ENCODE data around the gene TUFT1. TPM values are rescaled to one million over a fixed set of nuclear protein-coding genes. Genes with fewer than 3 reads are reported as not detected.
"Not testable (repeated sequence)": the region's sequence is repeated elsewhere in the genome, so short reads cannot be mapped to it uniquely, and the experiment has no call there.

TUFT1 gene
- total RNA-seq, 2 donors from 2014 or later: 15.2 to 29.0 TPM

DNA sequence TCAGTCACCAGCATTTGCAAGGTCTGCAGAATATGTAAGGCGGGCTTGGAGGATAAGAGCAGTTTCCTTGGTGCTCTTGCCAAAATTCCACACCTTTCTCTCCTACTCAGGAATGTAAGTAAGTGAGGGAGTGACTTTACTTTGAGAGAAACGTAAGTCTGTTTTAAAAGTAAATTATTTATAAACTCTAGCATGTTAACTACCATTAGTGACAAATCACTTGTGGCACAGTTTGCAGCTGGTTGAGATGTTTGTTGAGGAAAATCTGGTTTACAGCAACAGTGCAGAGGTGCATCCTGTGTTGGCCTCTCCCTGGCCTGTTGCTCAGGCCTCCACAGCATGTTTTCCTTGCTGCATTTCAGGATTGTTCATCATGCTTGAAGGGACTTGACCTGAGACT lies 20.4 kb upstream of the TUFT1 start:
- no peaks in the 10 kb centered on the region for H3K9me3 ChIP-seq
- H3K36me3 ChIP-seq: no peaks in the 10 kb centered on the region
- no peak for DNase-seq (ENCODE audit: low spot score)
- H3K4me3 ChIP-seq: no peak overlapping the region
- 78% methylated on average over 2 of the region's 2 CpGs for WGBS
- no peaks in the 10 kb centered on the region for H3K4me1 ChIP-seq (replicated peaks)
- no peak overlapping the region for H3K27ac ChIP-seq
- intact Hi-C loops (cut with DNase I): no loop called here
- TF ChIP-seq POLR2A (IDR thresholded peaks at IDR 0.05) (no peak), POLR2AphosphoS5 (IDR thresholded peaks at IDR 0.05) (no peak)
- TF ChIP-seq, protein P1, sequence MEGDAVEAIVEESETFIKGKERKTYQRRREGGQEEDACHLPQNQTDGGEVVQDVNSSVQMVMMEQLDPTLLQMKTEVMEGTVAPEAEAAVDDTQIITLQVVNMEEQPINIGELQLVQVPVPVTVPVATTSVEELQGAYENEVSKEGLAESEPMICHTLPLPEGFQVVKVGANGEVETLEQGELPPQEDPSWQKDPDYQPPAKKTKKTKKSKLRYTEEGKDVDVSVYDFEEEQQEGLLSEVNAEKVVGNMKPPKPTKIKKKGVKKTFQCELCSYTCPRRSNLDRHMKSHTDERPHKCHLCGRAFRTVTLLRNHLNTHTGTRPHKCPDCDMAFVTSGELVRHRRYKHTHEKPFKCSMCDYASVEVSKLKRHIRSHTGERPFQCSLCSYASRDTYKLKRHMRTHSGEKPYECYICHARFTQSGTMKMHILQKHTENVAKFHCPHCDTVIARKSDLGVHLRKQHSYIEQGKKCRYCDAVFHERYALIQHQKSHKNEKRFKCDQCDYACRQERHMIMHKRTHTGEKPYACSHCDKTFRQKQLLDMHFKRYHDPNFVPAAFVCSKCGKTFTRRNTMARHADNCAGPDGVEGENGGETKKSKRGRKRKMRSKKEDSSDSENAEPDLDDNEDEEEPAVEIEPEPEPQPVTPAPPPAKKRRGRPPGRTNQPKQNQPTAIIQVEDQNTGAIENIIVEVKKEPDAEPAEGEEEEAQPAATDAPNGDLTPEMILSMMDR (IDR thresholded peaks at IDR 0.05): no peak
- no peaks in the 10 kb centered on the region for H3K27me3 ChIP-seq (replicated peaks; ENCODE audit: insufficient read depth)

DNA sequence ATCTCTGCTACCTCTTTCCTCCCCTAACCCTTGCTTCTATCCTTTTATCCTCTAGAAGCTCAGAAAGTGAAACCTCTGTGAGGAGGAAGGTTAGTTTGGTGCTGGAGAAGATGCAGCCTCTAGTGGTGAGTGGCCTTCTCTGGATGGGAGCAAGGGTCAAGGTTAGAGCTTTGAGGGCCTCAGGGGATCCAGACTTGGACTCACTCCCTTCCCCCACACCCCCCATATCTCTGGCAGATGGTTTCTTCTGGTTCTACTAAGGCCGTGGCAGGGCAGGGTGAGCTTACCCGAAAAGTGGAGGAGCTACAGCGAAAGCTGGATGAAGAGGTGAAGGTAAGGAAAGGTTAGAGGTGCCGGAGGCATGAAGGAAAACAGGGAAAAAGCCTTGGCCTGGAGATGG lies 19.8 kb upstream of the TUFT1 start:
- no peak overlapping the region for H3K27ac ChIP-seq
- TF ChIP-seq, protein P1 (IDR thresholded peaks at IDR 0.05): no peak
- TF ChIP-seq POLR2AphosphoS5 (IDR thresholded peaks at IDR 0.05) (no peak), POLR2A (IDR thresholded peaks at IDR 0.05) (no peak)
- intact Hi-C loops (cut with DNase I): no loop called here

DNA sequence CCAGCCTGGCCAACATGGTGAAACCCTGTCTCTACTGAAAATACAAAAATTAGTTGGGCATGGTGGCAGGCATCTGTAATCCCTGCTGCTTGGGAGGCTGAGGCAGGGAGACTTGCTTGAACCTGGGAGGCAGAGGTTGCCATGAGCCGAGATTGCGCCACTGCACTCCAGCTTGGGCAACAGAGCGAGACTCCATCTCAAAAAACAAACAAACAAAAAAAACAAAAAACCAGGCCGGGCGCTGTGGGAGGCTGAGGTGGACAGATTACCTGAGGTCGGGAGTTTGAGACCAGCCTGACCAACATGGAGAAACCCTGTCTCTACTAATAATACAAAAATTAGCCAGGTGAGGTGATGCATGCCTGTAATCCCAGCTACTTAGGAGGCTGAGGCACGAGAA lies 17.7 kb upstream of the TUFT1 start:
- DNase-seq (ENCODE audit: low spot score); H3K27me3 ChIP-seq (replicated peaks; ENCODE audit: insufficient read depth); H3K4me3 ChIP-seq; H3K36me3 ChIP-seq; H3K9me3 ChIP-seq; H3K27ac ChIP-seq; H3K4me1 ChIP-seq (replicated peaks); intact Hi-C loops (cut with DNase I): not testable (repeated sequence)
- WGBS: 95% methylated on average over 7 of the region's 7 CpGs

More for the DNA sequence above, 19.8 kb upstream of the TUFT1 start:
- no peaks in the 10 kb centered on the region for H3K4me1 ChIP-seq (replicated peaks)
- H3K9me3 ChIP-seq: no peaks in the 10 kb centered on the region
- DNase-seq (ENCODE audit: low spot score): no peak
- H3K27me3 ChIP-seq (replicated peaks; ENCODE audit: insufficient read depth): no peaks in the 10 kb centered on the region
- H3K36me3 ChIP-seq: no peaks in the 10 kb centered on the region
- no peak overlapping the region for H3K4me3 ChIP-seq
- WGBS: 96% methylated on average over 4 of the region's 4 CpGs

DNA sequence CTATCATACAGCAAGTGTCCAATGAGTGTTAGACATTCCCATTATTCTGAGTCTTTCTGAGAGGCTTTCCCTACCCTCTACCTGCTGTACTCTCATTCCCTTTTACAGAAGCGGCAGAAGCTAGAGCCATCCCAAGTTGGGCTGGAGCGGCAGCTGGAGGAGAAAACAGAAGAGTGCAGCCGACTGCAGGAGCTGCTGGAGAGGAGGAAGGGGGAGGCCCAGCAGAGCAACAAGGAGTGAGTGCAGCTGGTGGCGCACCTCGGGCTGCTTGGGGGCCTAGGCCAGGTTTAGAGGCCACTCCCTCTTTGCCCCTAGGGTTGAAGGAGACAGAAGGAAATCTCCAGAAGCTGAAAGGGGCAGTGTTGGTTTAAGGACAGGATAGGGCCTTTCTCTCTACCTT lies 16.8 kb upstream of the TUFT1 start:
- Histone ChIP-seq H3K4me1 (replicated peaks) (no peaks in the 10 kb centered on the region), H3K27ac (no peak overlapping the region), H3K9me3 (no peaks in the 10 kb centered on the region), H3K36me3 (no peaks in the 10 kb centered on the region), H3K27me3 (replicated peaks; ENCODE audit: insufficient read depth) (no peaks in the 10 kb centered on the region), H3K4me3 (no peak overlapping the region)
- intact Hi-C loops (cut with DNase I): no loop called here
- no peak for DNase-seq (ENCODE audit: low spot score)
- TF ChIP-seq POLR2A (IDR thresholded peaks at IDR 0.05) (no peak), POLR2AphosphoS5 (IDR thresholded peaks at IDR 0.05) (no peak)
- TF ChIP-seq, protein P1 (IDR thresholded peaks at IDR 0.05): no peak
- whole genome bisulfite sequencing: 69% methylated on average over 5 of the region's 5 CpGs

DNA sequence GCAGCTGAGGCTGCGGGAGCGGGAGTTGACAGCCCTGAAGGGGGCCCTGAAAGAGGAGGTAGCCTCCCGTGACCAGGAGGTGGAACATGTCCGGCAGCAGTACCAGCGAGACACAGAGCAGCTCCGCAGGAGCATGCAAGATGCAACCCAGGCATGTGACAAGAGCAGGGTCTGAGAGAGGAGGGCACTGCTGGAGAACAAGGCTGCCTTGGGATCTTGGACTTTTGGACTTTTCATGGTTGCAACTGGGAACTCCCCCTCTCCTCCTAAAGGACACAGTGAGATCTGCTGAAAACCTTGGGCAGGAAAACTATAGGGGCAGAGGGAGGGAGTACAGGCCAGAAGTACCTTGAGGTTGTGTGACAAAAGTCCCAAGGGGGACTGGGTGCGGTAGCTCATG lies 15.4 kb upstream of the TUFT1 start:
- intact Hi-C loops (cut with DNase I): no loop called here
- no peaks in the 10 kb centered on the region for H3K36me3 ChIP-seq
- no peak for DNase-seq (ENCODE audit: low spot score)
- no peak overlapping the region for H3K4me3 ChIP-seq
- 99% methylated on average over 7 of the region's 7 CpGs for WGBS
- H3K4me1 ChIP-seq (replicated peaks): no peaks in the 10 kb centered on the region
- no peak overlapping the region for H3K27ac ChIP-seq
- no peaks in the 10 kb centered on the region for H3K27me3 ChIP-seq (replicated peaks; ENCODE audit: insufficient read depth)
- no peaks in the 10 kb centered on the region for H3K9me3 ChIP-seq
- TF ChIP-seq POLR2AphosphoS5 (IDR thresholded peaks at IDR 0.05) (no peak), POLR2A (IDR thresholded peaks at IDR 0.05) (no peak)
- TF ChIP-seq, protein P1 (IDR thresholded peaks at IDR 0.05): no peak
